GM23338 (cell line): ENCODE results near the gene C1QTNF2. TPM values are rescaled to one million over a fixed set of nuclear protein-coding genes. Genes with fewer than 3 reads are reported as not detected.

Experiments used
- ATAC-seq: fragments of 200-7000 bp; cut with Tn5 transposase; 3 replicates; pipeline ENCODE4 v1.9.1; 2020
- DNase-seq: peaks from one replicate; pipeline ENCODE4 v3.0.0-alpha.2; 2015; ENCODE audit warnings: low spot score
- H2AFZ ChIP-seq: fragments of 200-600 bp; sonication (generic); 2 replicates; pipeline ENCODE4 v1.8.0; 2016; ENCODE audit warnings: antibody characterized with exemption, mild to moderate bottlenecking, moderate library complexity
- H3F3A ChIP-seq: fragments of 200-600 bp; sonication (generic); replicated peaks from 2 replicates; pipeline ENCODE4 v1.8.0; 2017; ENCODE audit warnings: antibody characterized with exemption, mixed run types, low read depth
- H3K27ac ChIP-seq: fragments of 200-600 bp; sonication (generic); 2 replicates; pipeline ENCODE4 v1.6.1; 2016; ENCODE audit warnings: low read depth
- H3K27me3 ChIP-seq: fragments of 200-600 bp; sonication (generic); 2 replicates; pipeline ENCODE4 v1.8.0; 2016; ENCODE audit warnings: mild to moderate bottlenecking, mixed run types, moderate library complexity; ENCODE audit not compliant: insufficient read depth
- H3K36me3 ChIP-seq: fragments of 200-600 bp; sonication (generic); 2 replicates; pipeline ENCODE4 v1.8.0; 2016; ENCODE audit warnings: mild to moderate bottlenecking; ENCODE audit not compliant: insufficient read depth
- H3K4me1 ChIP-seq: fragments of 200-600 bp; sonication (generic); 2 replicates; pipeline ENCODE4 v1.8.0; 2016; ENCODE audit warnings: mild to moderate bottlenecking, moderate library complexity; ENCODE audit not compliant: insufficient read depth
- H3K4me2 ChIP-seq: fragments of 200-600 bp; sonication (generic); 2 replicates; pipeline ENCODE4 v1.7.1; 2017; ENCODE audit warnings: mixed run types
- H3K4me3 ChIP-seq: fragments of 200-600 bp; sonication (generic); 2 replicates; pipeline ENCODE4 v1.6.1; 2016; ENCODE audit warnings: mixed run types
- H3K79me2 ChIP-seq: fragments of 200-600 bp; sonication (generic); replicated peaks from 2 replicates; pipeline ENCODE4 v1.8.0; 2017; ENCODE audit warnings: mild to moderate bottlenecking; ENCODE audit not compliant: insufficient read depth
- H3K9me2 ChIP-seq: fragments of 200-600 bp; sonication (generic); 2 replicates; pipeline ENCODE4 v1.8.0; 2017; ENCODE audit not compliant: insufficient read depth
- H4K20me1 ChIP-seq: fragments of 200-600 bp; sonication (generic); replicated peaks from 2 replicates; pipeline ENCODE4 v1.8.0; 2017; ENCODE audit warnings: mild to moderate bottlenecking; ENCODE audit not compliant: insufficient read depth
- H3K27ac Mint-ChIP-seq: 2 replicates; pipeline ENCODE4 v1.8.0; 2020; ENCODE audit warnings: inconsistent platforms, mild to moderate bottlenecking, moderate library complexity, mixed read lengths
- H3K27me3 Mint-ChIP-seq: 3 replicates; pipeline ENCODE4 v1.8.0; 2022; ENCODE audit warnings: low read depth, mild to moderate bottlenecking, moderate library complexity, mixed read lengths, inconsistent platforms; ENCODE audit not compliant: insufficient read depth, poor library complexity
- H3K36me3 Mint-ChIP-seq: 3 replicates; pipeline ENCODE4 v1.8.0; 2021; ENCODE audit warnings: low read depth, mild to moderate bottlenecking, inconsistent platforms, moderate library complexity, mixed read lengths
- H3K4me1 Mint-ChIP-seq: 3 replicates; pipeline ENCODE4 v1.8.0; 2020; ENCODE audit warnings: mild to moderate bottlenecking, inconsistent platforms, mixed read lengths
- H3K4me3 Mint-ChIP-seq: 3 replicates; pipeline ENCODE4 v1.8.0; 2021; ENCODE audit warnings: moderate library complexity, mild to moderate bottlenecking, inconsistent platforms, mixed read lengths
- H3K9me3 Mint-ChIP-seq: 3 replicates; pipeline ENCODE4 v1.8.0; 2020; ENCODE audit warnings: moderate library complexity, mild to moderate bottlenecking, inconsistent platforms, mixed read lengths
- STAT1 ChIP-seq: IDR thresholded peaks from one replicate; pipeline ENCODE4 v1.6.1; 2016; ENCODE audit warnings: antibody characterized with exemption; ENCODE audit not compliant: unreplicated experiment
- ZNF114 ChIP-seq: fragments of 250-450 bp; sonication (Bioruptor Pico); IDR thresholded peaks from 2 replicates; pipeline ENCODE4 v1.5.0; 2020; ENCODE audit warnings: mild to moderate bottlenecking, moderate library complexity
- ZNF462 ChIP-seq: fragments of 250-450 bp; sonication (Bioruptor Pico); IDR thresholded peaks from 2 replicates; pipeline ENCODE4 v1.5.0; 2020; ENCODE audit warnings: mild to moderate bottlenecking, moderate library complexity
- polyA plus RNA-seq: library from polyadenylated mRNA; unstranded; fragments of >200 nt; fragmentation: Nextera tagmentation; extraction: Ambion mirVana; gene quantifications from 2 replicates; pipeline ENCODE4 v1.2.1, GENCODE V29; 2016
- total RNA-seq: library from RNA; depleted of rRNA; stranded (reverse); fragments of >200 nt; shearing (Covaris generic); gene quantifications from 2 replicates; pipeline ENCODE4 v1.2.3, GENCODE V29; 2014
- TF ChIP-seq, protein P1 (sequence below), 2 experiments: fragments of 200-600 bp in 1 of 2; sonication (generic) in 1 of 2; conservative IDR thresholded peaks; 2 replicates each; pipeline versions ENCODE4 v1.5.1 to v1.6.1; 2016 to 2017; ENCODE audit warnings: antibody characterized with exemption in 2 of 2, low read depth in 2 of 2, mild to moderate bottlenecking in 2 of 2, moderate library complexity in 1 of 2

The C1QTNF2 gene
- total and polyA plus RNA-seq, 2 experiments from 2014 or later, result 0.56 to 0.92 TPM

GRCh38 chr5:160359242-160359641 is 11.2 kb downstream of the C1QTNF2 start (continued):
- TF ChIP-seq STAT1 (no peak), ZNF114 (no peak)
- TF ChIP-seq, protein P1, sequence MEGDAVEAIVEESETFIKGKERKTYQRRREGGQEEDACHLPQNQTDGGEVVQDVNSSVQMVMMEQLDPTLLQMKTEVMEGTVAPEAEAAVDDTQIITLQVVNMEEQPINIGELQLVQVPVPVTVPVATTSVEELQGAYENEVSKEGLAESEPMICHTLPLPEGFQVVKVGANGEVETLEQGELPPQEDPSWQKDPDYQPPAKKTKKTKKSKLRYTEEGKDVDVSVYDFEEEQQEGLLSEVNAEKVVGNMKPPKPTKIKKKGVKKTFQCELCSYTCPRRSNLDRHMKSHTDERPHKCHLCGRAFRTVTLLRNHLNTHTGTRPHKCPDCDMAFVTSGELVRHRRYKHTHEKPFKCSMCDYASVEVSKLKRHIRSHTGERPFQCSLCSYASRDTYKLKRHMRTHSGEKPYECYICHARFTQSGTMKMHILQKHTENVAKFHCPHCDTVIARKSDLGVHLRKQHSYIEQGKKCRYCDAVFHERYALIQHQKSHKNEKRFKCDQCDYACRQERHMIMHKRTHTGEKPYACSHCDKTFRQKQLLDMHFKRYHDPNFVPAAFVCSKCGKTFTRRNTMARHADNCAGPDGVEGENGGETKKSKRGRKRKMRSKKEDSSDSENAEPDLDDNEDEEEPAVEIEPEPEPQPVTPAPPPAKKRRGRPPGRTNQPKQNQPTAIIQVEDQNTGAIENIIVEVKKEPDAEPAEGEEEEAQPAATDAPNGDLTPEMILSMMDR (conservative IDR thresholded peaks at IDR 0.05; ENCODE audit: low read depth in 2 of 2), result no peak

GRCh38 chr5:160357861-160358411 is 12.5 kb downstream of the C1QTNF2 start:
- Histone ChIP-seq H2AFZ (no peak overlapping the region), H3K36me3 (no peaks in the 10 kb centered on the region), H3K9me2 (no peaks in the 10 kb centered on the region), H3K4me3 (no peak overlapping the region), H3K27ac (no peak overlapping the region), H3K79me2 (no peaks in the 10 kb centered on the region), H3K27me3 (no peaks in the 10 kb centered on the region), H3F3A (no peaks in the 10 kb centered on the region), H4K20me1 (no peaks in the 10 kb centered on the region), H3K4me2 (no peak overlapping the region), H3K4me1 (peaks cover 4% of the 10 kb centered on the region; the same call in 1 of the 2 replicates)
- no peak overlapping the region for H3K4me3 Mint-ChIP-seq
- H3K36me3 Mint-ChIP-seq, result no peaks in the 10 kb centered on the region; the same call in 2 of the 3 replicates
- H3K9me3 Mint-ChIP-seq, result no peaks in the 10 kb centered on the region
- DNase-seq (no peak), ATAC-seq (no peak)
- peaks cover 6% of the 10 kb centered on the region for H3K27me3 Mint-ChIP-seq
- peaks cover 21% of the 10 kb centered on the region for H3K4me1 Mint-ChIP-seq
- TF ChIP-seq ZNF462 (no peak), STAT1 (no peak)
- H3K27ac Mint-ChIP-seq, result no peak overlapping the region
